IMR-90 (cell line): ENCODE data around the gene CXCL8.

Experiments
- BHLHE40 ChIP-seq: fragments of 150-350 bp; IDR thresholded peaks from 2 replicates; pipeline ENCODE4 v1.6.1; 2016; ENCODE audit warnings: mild to moderate bottlenecking, low read depth, low read length
- CEBPB ChIP-seq: IDR thresholded peaks from 2 replicates; pipeline ENCODE4 v1.6.1; 2012; ENCODE audit warnings: low read depth, low read length, improper control_type of control experiment
- CHD1 ChIP-seq: IDR thresholded peaks from 2 replicates; pipeline ENCODE4 v1.6.1; 2012; ENCODE audit warnings: low read depth, low read length, improper control_type of control experiment
- FOS ChIP-seq: fragments of 150-350 bp; IDR thresholded peaks from 2 replicates; pipeline ENCODE4 v1.6.1; 2016; ENCODE audit warnings: low read depth, low read length
- MXI1 ChIP-seq: IDR thresholded peaks from 2 replicates; pipeline ENCODE4 v1.6.1; 2012; ENCODE audit warnings: low read depth, mild to moderate bottlenecking, low read length, moderate library complexity, borderline replicate concordance
- POLR2A ChIP-seq: IDR thresholded peaks from 2 replicates; pipeline ENCODE4 v1.6.1; 2012; ENCODE audit warnings: mild to moderate bottlenecking, low read depth, low read length
- RAD21 ChIP-seq: IDR thresholded peaks from 2 replicates; pipeline ENCODE4 v1.6.1; 2012; ENCODE audit warnings: low read length, improper control_type of control experiment
- RCOR1 ChIP-seq: IDR thresholded peaks from 2 replicates; pipeline ENCODE4 v1.6.1; 2012; ENCODE audit warnings: mild to moderate bottlenecking, low read length, improper control_type of control experiment; ENCODE audit not compliant: insufficient replicate concordance
- SMC3 ChIP-seq: fragments of 150-350 bp; IDR thresholded peaks from 2 replicates; pipeline ENCODE4 v1.6.1; 2016; ENCODE audit warnings: low read depth, mild to moderate bottlenecking, antibody characterized with exemption, low read length, moderate library complexity
- TF ChIP-seq, protein P1 (sequence below): conservative IDR thresholded peaks from 2 replicates; pipeline ENCODE4 v1.5.1; 2012; ENCODE audit warnings: mild to moderate bottlenecking, low read depth, low read length, improper control_type of control experiment
- TF ChIP-seq, protein P2 (sequence below): fragments of 150-350 bp; IDR thresholded peaks from 2 replicates; pipeline ENCODE4 v1.6.1; 2017; ENCODE audit warnings: mild to moderate bottlenecking, antibody characterized with exemption, low read length, low read depth
- TF ChIP-seq, protein P3 (sequence below): fragments of 150-350 bp; IDR thresholded peaks from 2 replicates; pipeline ENCODE4 v1.6.1; 2016; ENCODE audit warnings: low read depth, mild to moderate bottlenecking, low read length, moderate library complexity, borderline replicate concordance

DNA sequence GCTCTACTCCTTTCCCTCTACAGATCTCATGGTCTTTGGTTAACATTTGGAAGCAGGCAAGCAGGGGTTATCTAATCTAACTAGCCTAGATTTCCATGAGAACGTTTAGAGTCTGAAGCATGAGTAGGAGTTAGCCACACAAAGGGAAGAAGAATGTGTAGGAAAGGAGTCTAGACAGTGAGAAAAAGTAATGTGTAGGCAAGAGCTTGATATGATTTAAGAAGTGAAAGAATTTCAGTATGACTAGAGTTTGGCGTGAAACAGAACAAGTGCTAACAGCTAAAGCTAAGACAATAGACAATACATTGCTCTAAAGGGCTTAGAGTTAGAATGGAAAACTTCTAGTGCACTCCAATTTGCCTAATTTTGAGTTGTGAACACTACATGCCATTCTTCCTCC lies 10.8 kb downstream of the CXCL8 start:
- TF ChIP-seq POLR2A (no peak), CEBPB (no peak), BHLHE40 (no peak), RAD21 (no peak), CHD1 (no peak), RCOR1 (no peak), FOS (no peak), MXI1 (no peak), SMC3 (no peak)
- TF ChIP-seq, protein P1, sequence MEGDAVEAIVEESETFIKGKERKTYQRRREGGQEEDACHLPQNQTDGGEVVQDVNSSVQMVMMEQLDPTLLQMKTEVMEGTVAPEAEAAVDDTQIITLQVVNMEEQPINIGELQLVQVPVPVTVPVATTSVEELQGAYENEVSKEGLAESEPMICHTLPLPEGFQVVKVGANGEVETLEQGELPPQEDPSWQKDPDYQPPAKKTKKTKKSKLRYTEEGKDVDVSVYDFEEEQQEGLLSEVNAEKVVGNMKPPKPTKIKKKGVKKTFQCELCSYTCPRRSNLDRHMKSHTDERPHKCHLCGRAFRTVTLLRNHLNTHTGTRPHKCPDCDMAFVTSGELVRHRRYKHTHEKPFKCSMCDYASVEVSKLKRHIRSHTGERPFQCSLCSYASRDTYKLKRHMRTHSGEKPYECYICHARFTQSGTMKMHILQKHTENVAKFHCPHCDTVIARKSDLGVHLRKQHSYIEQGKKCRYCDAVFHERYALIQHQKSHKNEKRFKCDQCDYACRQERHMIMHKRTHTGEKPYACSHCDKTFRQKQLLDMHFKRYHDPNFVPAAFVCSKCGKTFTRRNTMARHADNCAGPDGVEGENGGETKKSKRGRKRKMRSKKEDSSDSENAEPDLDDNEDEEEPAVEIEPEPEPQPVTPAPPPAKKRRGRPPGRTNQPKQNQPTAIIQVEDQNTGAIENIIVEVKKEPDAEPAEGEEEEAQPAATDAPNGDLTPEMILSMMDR, result no peak
- TF ChIP-seq, protein P2, sequence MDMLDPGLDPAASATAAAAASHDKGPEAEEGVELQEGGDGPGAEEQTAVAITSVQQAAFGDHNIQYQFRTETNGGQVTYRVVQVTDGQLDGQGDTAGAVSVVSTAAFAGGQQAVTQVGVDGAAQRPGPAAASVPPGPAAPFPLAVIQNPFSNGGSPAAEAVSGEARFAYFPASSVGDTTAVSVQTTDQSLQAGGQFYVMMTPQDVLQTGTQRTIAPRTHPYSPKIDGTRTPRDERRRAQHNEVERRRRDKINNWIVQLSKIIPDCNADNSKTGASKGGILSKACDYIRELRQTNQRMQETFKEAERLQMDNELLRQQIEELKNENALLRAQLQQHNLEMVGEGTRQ, result no peak
- TF ChIP-seq, protein P3, sequence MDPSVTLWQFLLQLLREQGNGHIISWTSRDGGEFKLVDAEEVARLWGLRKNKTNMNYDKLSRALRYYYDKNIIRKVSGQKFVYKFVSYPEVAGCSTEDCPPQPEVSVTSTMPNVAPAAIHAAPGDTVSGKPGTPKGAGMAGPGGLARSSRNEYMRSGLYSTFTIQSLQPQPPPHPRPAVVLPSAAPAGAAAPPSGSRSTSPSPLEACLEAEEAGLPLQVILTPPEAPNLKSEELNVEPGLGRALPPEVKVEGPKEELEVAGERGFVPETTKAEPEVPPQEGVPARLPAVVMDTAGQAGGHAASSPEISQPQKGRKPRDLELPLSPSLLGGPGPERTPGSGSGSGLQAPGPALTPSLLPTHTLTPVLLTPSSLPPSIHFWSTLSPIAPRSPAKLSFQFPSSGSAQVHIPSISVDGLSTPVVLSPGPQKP, result no peak
